Thyroid gland (tissue), 4 donors: ENCODE results near the gene NOX5. TPM values are rescaled to one million over a fixed set of nuclear protein-coding genes. Genes with fewer than 3 reads are reported as not detected.

Experiments
- DNase-seq, 2 donors: peaks; one replicate each; pipeline ENCODE4 v3.0.0-alpha.2; 2019
- H3K27ac ChIP-seq, 3 donors: fragments of 200-600 bp; sonication (generic); 1 replicate in 2 of 3; 2 replicates in 1 of 3; pipeline ENCODE4 v1.5.1; 2016 to 2019; ENCODE audit warnings: mild to moderate bottlenecking in 1 of 3, moderate library complexity in 1 of 3
- H3K27me3 ChIP-seq: fragments of 200-600 bp; sonication (generic); one replicate; pipeline ENCODE4 v1.5.1; 2019
- H3K36me3 ChIP-seq, 2 donors: fragments of 200-600 bp; sonication (generic); one replicate each; pipeline ENCODE4 v1.5.1; 2016 to 2019
- H3K4me1 ChIP-seq, 2 donors: fragments of 200-600 bp; sonication (generic); one replicate each; pipeline ENCODE4 v1.5.1; 2017 to 2019
- H3K4me3 ChIP-seq, 3 donors: fragments of 200-600 bp; sonication (generic); replicated peaks in 1 of 3; 1 replicate in 2 of 3; 2 replicates in 1 of 3; pipeline ENCODE4 v1.5.1; 2016; ENCODE audit warnings: mild to moderate bottlenecking in 1 of 3
- H3K9me3 ChIP-seq: fragments of 200-600 bp; sonication (generic); one replicate; pipeline ENCODE4 v1.5.1; 2017
- CTCF ChIP-seq, 6 experiments: fragments of 200-600 bp in 3 of 6; fragments of 450-650 bp in 3 of 6; sonication (generic) in 3 of 6; IDR thresholded peaks; one replicate each; pipeline ENCODE4 v1.5.1; 2016 to 2019; ENCODE audit warnings: antibody characterized with exemption in 6 of 6, mild to moderate bottlenecking in 2 of 6, inconsistent platforms in 1 of 6, moderate library complexity in 1 of 6
- POLR2A ChIP-seq, 2 donors: fragments of 450-650 bp; IDR thresholded peaks; one replicate each; pipeline ENCODE4 v1.6.1; 2017; ENCODE audit warnings: antibody characterized with exemption in 2 of 2, mild to moderate bottlenecking in 2 of 2, moderate library complexity in 1 of 2
- WGBS, 2 donors: methylation state at CpG; one replicate each; pipeline ENCODE4 v1.1.5; 2017; 5-methylcytosine and 5-hydroxymethylcytosine counted together
- intact Hi-C: fragments of 100-400 bp; cut with DNase I; formaldehyde crosslinking; loops from one replicate; pipeline ENCODE4 v1.15.1; 2023
- total RNA-seq, 4 donors: library from RNA; depleted of rRNA; stranded (reverse); fragments of >200 nt; gene quantifications; one replicate each; pipeline ENCODE4 v1.2.3, GENCODE V29; 2016

Gene NOX5
- total RNA-seq, 4 donors from 2014 or later = 0.22 to 0.88 (median 0.50) TPM

- TF ChIP-seq CTCF (IDR thresholded peaks at IDR 0.05) = no peak
- TF ChIP-seq POLR2A (IDR thresholded peaks at IDR 0.05) = no peak
- no peak for DNase-seq
- H3K4me3 ChIP-seq = no peak overlapping the region
- no peak overlapping the region for H3K27ac ChIP-seq
- intact Hi-C loops = no loop called here
- no peaks in the 10 kb centered on the region for H3K4me1 ChIP-seq
- no peaks in the 10 kb centered on the region for H3K9me3 ChIP-seq
- WGBS, 2 donors = 69 to 76% methylated on average over 5 of the region's 5 CpGs
- H3K36me3 ChIP-seq = no peaks in the 10 kb centered on the region
- H3K27me3 ChIP-seq = no peaks in the 10 kb centered on the region
These were observed 74.8 kb downstream of the NOX5 start for GRCh38 chr15:69089258-69089657.

- no peak overlapping the region for H3K4me3 ChIP-seq
- intact Hi-C loops = no loop called here
- no peaks in the 10 kb centered on the region for H3K36me3 ChIP-seq
- H3K27me3 ChIP-seq = no peaks in the 10 kb centered on the region
- DNase-seq = no peak
- WGBS, 2 donors = 57 to 68% methylated on average over 5 of the region's 5 CpGs
- no peak overlapping the region for H3K27ac ChIP-seq
- TF ChIP-seq CTCF (IDR thresholded peaks at IDR 0.05) = no peak
- no peak for TF ChIP-seq POLR2A (IDR thresholded peaks at IDR 0.05)
- no peaks in the 10 kb centered on the region for H3K4me1 ChIP-seq
- no peaks in the 10 kb centered on the region for H3K9me3 ChIP-seq
These were observed 75.9 kb downstream of the NOX5 start for GRCh38 chr15:69090197-69090948.

GRCh38 chr15:69091654-69092053 lies 77.2 kb downstream of the NOX5 start:
- no peaks in the 10 kb centered on the region for H3K9me3 ChIP-seq
- TF ChIP-seq POLR2A (IDR thresholded peaks at IDR 0.05) (no peak), CTCF (IDR thresholded peaks at IDR 0.05) (no peak)
- no peaks in the 10 kb centered on the region for H3K36me3 ChIP-seq
- DNase-seq = no peak
- intact Hi-C loops = no loop called here
- H3K4me1 ChIP-seq = no peaks in the 10 kb centered on the region
- no peaks in the 10 kb centered on the region for H3K27me3 ChIP-seq
- 95 to 96% methylated on average over 1 of the region's 1 CpG for WGBS, 2 donors
- H3K27ac ChIP-seq = no peak overlapping the region
- no peak overlapping the region for H3K4me3 ChIP-seq

GRCh38 chr15:69092159-69092558 lies 77.7 kb downstream of the NOX5 start:
- Histone ChIP-seq H3K9me3 (no peaks in the 10 kb centered on the region), H3K36me3 (no peaks in the 10 kb centered on the region), H3K4me1 (no peaks in the 10 kb centered on the region), H3K27me3 (no peaks in the 10 kb centered on the region), H3K4me3 (no peak overlapping the region), H3K27ac (no peak overlapping the region)
- TF ChIP-seq POLR2A (IDR thresholded peaks at IDR 0.05) (no peak), CTCF (IDR thresholded peaks at IDR 0.05) (no peak)
- 82 to 84% methylated on average over 7 of the region's 7 CpGs for whole genome bisulfite sequencing, 2 donors
- DNase-seq = no peak
- intact Hi-C loops = no loop called here

- intact Hi-C loops = no loop called here
- no peak for TF ChIP-seq CTCF (IDR thresholded peaks at IDR 0.05)
- no peak for TF ChIP-seq POLR2A (IDR thresholded peaks at IDR 0.05)
- DNase-seq = no peak
These were observed 78.6 kb downstream of the NOX5 start for GRCh38 chr15:69093127-69093526.

More at GRCh38 chr15:69093127-69093526, 78.6 kb downstream of the NOX5 start:
- Histone ChIP-seq H3K36me3 (no peaks in the 10 kb centered on the region), H3K4me3 (no peak overlapping the region), H3K27me3 (no peaks in the 10 kb centered on the region), H3K4me1 (no peaks in the 10 kb centered on the region), H3K9me3 (no peaks in the 10 kb centered on the region), H3K27ac (no peak overlapping the region)
- WGBS, 2 donors = 43 to 63% methylated on average over 4 of the region's 4 CpGs
